ENCODE data around the gene MGME1.

The MGME1 gene

DNA sequence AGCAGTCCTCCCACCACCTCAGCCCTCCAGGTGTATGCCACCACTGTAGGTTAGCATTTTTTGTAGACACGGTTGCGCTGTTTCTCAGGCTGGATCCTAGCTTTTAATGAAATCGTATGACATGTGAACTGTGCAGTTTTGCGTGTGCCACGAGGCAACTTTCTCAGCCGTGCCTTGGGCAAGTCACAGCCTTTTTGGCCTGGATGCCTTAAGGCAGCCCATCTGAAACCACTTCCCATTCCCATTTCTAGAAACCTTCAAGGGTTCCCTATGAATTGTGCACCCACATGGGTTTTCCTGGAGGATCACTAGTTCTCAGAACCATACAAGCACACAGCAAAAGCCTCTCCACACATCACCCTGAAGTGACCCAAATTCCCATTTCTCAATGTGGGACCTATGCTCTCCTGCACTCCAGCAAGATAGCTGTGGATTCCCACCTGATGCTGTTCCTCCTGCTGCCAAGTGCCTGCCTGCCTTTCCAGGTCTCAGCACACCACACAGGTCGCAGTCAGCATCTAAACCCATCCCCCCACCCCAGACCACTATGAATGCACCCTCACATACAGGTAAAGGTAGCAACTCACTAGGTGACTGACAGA is 29.1 kb upstream of the MGME1 start:
- DNase-seq = no peak

DNA sequence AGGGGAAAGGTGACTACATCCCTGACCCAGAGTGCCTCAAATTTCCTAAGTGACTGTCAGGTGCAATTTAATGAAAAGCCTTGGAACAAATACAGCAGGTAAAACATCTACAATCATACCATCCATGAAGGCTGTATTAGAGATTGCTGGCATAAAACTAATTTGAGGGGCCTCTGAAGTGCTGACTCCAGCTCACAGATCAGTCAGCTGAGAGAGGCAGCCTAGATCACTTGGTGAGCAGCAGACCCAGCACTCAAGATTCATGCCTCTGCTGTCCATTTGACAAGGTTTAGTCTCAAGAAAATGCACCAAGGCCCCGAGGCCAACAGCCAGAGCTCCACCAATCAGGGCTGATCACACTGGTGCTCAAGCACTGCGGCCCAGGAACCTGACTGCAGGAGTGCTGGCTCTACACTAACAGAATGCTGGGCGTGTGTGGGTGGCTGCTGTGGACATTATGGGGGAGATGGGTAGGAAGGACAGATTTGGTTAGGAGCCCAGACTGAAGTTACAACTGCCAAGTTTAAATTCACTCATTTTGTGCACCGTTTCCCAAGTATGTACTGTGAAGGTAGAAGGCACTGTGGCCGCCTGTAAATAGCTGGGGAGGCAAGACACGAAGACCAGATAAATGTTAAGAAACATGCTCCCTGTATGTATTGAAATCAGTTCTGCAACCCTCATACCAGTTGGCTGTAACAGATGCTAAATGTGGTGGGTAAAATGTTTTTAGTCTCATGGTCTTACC is 28.4 kb upstream of the MGME1 start:
- intact Hi-C loops (cut with DNase I) = no loop called here
- DNase-seq = no peak

More for the DNA sequence above, 29.1 kb upstream of the MGME1 start:
- intact Hi-C loops (cut with DNase I) = no loop called here

DNA sequence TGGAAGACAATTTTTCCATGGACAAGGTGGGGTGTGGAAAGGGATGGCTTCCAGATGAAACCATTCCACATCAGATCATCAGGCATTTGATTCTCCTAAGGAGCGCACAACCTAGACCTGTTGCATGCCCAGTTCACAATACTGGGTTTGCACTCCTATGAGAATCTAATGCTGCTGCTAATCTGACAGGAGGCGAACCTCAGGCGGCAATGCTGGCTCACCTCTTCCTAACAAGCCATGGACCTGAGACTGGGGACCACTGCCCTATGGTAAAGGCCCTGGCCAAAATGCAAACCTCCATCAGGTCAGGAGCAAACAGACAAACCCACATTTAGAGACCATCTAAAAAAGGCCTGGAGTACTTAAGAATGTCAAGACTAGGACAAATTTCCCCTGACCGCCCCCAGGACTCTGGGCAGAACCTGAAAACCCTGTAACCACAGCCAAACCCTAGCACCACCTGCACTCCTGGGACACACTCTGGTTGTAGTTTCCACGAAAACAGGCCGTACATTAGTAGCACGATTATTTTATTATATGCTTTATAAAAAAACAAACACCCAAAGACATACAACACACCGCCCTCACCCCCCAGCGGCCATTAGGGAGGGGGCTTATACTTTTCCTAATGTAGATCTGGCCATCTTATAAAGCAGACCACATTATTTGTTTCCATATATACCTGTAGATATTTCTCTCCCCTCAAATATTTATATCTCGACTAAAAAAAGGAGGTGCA is 27.6 kb upstream of the MGME1 start:
- intact Hi-C loops (cut with DNase I) = no loop called here
- no peak for DNase-seq

DNA sequence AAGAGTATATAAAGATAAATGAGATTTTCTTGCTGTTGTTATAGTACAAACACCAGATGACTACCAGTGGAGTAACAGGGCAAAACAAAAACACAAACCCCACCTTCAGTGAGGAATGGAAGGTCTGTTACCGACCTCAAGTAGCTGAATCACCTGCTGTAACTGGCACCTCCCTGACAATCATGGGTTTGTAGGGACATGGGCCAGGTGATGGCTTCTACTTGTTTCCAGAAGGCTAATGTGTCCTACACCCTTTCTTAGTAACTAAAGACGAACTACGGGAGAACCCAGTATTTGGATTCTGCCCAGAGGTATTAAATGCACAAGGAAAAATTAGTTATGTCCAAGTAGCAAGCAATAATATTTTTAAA is 27.0 kb upstream of the MGME1 start:
- DNase-seq = no peak
- intact Hi-C loops (cut with DNase I) = no loop called here

DNA sequence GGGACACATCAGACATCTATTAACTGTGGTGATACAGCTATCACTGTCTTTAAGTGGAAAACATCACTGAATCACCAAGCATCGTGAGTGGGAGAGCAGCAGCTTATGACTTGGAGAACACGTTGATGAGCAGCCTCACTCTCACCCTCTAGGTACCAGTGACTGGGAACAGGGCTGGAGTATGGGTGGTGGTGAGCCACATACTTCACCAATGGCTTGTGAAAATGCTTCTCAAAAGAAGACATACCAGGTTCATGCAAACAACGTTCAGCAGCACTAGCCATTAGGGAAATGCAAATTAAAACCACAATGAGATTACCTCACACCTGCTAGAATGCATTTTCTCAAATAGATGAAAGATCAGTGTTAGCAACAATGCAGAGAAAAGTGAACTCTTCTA is 25.5 kb upstream of the MGME1 start:
- peak in 29 of 42 donors; percentile 11 to 87 (median 47) for DNase-seq
- intact Hi-C loops (cut with DNase I) = no loop called here

DNA sequence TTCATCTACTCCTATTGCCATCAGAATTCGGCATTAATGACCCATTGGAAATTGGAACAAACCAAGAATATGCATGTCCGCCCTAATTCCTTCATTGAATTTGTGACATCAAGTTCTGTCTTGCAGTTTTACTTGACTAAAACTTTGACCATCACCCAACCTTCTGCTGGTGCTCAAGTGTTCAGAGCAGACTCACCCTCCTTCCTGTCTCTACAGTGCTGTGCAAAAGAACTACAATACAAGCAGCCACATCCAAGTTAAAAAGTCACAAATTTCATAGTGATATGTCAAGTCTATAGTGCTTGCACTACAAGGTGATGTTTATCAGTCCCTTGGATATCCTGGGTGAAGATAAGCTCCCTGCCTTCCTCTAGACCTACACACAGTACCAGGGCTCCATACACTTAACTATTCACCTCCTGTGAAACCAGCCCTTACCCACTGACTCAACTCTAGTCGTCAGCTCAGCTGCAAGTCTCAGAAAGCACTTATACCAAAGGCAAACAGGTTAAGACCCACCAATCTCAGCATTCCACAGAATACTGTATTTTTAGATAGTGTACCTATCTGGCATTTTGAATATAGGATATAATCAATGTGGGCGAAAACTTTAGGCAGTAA is 23.9 kb upstream of the MGME1 start:
- DNase-seq = no peak
- intact Hi-C loops (cut with DNase I) = no loop called here

DNA sequence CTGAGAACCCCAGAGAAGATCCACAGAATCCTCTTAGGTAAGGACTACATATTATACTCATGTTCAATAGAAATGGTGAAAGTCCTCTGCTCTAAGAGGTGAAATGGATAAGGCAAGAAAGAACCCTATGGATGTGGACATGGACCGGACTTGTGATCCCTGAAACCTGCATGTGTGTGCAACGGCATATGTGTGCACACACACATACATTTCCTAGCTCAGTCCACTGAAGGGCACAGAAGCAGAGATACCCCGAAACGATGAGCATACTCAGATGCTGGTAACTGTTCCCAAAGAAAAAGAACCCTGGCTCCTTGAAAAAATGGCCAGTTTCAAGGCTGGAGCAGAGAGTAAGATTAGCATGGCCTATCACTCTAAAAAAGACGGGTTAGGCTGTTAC is 22.8 kb upstream of the MGME1 start:
- intact Hi-C loops (cut with DNase I) = no loop called here
- no peak for DNase-seq

DNA sequence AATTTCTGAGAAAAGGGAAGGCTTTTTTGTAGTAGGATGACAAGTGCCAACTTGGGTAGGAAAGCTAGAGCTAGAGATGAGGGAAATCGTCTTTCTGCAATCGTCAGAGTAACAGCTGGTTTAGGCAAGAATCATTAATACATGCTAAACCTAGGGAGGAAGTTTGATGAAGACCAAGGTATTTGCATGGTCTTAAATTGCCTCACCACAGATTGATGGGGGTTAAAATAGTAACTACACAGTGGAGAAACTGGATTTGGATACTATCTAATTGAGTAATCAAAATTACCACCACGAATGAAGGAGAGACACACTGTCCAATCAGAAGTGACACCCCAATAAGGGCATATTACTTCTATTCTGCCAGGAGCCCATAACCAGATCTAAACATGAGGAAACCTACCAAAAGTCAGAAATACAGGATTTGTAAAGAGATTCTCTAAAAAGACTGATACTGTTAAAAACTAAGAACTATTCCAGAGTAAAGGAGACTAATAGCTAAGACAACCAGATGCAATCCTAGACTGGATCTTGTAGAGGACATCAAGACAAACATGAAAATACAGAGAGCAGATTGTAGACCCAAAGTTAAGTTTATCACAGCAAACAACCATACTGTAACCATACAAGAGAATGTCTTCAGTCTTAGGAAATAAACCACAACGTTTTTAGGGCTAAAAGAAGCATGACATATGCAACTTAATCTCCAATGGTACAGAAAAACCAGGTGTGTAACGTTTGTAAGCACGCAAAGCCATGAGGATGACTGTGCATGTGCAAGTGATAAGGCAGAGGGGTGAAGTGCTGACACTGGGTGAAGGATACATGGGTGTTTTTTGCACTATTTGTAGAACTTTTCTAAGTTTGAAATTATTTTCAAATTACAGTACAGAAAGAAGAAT is 22.0 kb upstream of the MGME1 start:
- intact Hi-C loops (cut with DNase I) = no loop called here

DNA sequence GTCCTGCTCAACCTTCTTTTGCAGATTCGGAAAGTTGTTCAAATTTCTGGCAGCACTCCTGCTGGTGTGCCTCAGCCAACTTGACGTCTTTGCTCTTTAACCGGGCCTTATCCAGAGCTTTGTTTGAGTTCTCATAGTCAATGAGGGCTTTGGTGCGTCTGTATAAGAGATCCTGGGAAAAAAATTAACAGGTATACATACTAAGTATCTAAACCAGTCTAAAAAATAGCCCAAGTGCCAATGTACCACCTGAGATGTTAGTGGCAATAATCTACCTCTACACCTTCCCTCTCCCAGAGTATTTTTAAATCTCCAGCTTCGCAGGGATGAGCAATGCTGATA is 21.4 kb upstream of the MGME1 start:
- no peak for DNase-seq
- intact Hi-C loops (cut with DNase I) = no loop called here

More for the DNA sequence above, 22.0 kb upstream of the MGME1 start:
- no peak for DNase-seq

DNA sequence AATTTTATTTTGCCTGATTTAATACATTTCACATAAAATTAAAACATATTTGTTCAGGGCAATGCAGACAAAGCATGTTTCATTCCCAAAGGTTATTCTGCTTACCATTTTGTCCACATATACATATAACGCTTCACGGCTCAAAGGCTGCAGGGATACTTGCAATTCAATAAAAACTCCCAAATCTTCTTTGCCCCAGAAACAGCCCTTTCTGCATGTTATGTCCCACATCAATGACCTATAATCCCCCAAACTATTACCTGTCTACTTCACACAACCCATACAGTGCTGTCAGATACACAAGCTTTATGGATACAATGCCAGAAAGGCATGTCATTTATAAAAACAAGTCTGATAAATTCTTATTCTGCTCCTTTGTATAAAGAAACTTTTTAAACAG is 20.4 kb upstream of the MGME1 start:
- intact Hi-C loops (cut with DNase I) = no loop called here
- DNase-seq = no peak

DNA sequence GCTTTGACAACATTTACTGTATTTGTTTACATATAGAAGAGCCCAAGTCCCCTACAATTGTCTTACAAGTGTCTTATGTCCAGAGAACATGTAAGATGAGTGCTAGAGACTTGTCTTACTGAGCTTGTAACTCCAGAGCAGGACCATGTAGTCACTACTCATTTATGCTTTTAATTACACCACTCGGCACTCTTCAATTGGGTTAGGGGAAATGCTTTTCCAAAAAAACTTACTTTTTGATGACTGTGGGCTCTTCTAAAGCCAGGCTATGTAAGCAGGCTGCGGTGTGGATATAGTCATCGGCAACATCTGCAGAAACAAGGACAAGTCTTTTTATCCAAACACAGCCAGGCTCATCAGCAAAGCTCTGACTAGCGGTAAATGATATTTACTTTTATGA is 18.9 kb upstream of the MGME1 start:
- DNase-seq = no peak
- intact Hi-C loops (cut with DNase I) = no loop called here

DNA sequence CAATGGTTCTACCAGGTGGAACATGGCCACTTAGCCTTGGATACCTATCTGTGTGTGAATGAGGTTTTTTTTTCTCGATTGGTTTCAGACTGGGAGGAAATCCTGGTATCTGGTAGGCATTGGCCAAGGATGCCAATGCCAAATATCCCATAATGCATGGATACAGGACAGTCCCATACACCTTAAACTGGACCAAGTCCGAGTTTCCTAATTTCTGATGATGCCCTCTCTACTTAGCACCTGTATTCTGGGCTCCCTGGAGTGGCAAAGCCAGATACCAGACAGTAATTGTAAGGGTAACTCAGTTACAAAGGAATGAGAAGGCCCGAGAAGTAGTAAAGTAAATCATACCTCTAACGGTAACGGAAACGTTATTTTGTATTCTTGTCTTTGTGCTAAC is 18.1 kb upstream of the MGME1 start:
- DNase-seq = no peak
- intact Hi-C loops (cut with DNase I) = no loop called here

DNA sequence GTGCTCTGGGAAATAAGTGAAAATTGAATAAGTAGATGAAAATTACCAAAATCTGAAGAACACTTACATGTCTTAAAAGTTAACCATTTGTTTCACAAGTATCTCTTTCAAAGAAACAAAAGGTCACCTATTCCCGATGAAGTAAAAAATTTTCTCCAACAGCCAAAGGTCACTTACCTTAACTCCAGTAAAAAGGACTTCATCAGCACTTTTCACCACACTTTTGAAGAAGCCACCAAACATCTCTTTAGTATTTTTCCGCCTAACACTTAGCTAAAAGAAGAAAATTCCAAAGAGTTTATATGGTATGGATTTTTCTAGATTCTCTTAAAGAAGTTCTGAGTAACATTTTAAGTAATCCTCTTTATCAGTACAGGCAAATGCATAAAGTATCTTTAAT is 17.5 kb upstream of the MGME1 start:
- intact Hi-C loops (cut with DNase I) = no loop called here
- DNase-seq = no peak

DNA sequence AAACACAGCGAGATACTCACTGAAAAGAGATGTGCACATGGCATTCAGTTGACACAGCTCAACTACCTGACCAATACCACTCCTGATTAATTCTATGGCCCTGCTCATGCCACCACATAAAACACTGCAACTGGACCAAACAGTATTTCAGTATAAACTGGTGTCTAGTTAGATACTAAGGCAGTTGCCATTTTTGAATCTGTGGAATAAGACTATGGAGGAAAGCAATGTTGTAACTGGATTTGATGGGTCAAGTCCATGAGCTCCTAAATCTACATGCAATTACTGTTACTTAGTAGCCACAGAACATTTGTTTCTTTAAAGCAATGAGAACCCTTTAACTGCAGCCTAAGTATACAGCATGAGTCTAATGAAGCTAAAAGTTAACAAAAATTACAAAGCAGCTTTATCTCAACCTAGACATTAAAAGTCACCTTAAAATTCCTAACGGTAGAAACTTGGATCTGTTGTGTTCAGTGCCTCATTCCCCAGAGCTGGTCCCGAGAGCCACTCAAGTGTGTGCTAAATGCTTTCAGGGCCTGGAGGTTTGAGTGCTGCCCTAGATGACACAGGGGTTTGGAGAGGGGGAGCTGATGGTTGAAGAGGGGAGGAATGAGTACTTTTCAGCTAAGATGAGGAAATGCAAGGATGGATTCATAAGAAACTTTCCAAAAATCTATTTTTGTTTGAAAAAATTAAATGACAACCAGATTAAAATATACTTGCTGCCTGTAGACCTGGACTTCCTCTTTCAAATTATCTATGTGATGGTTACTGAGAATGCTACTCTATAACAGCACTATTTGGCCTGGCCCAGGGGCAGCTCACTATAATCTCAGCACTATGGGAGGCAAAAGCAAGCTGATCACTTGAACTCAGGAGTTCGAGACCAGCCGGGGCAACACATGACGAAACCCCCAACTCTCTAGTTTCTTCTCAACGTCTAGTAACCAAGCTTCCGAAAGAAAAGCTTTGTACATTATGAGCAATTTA is 15.8 kb upstream of the MGME1 start:
- no peak for DNase-seq
- intact Hi-C loops (cut with DNase I) = no loop called here

DNA sequence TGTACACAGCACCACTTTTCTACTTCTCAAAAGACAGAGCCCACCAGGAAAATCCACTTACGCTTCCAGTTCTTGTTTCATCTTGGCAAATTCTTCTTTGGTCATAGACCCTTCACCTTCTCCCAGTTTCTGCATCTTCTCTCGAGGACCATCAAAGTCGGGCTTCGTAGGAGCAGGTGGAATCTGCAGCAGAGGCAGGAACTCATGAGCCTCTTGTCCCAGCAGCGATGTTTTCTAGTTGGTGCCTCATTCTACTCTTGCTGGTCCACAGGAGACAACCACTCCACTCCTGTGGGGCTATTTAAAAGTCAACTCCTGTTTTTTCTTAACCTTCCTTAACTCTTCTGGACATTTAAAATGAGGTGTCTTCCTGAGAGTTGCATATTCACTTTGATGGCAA is 14.9 kb upstream of the MGME1 start:
- intact Hi-C loops (cut with DNase I) = no loop called here
- DNase-seq = no peak

DNA sequence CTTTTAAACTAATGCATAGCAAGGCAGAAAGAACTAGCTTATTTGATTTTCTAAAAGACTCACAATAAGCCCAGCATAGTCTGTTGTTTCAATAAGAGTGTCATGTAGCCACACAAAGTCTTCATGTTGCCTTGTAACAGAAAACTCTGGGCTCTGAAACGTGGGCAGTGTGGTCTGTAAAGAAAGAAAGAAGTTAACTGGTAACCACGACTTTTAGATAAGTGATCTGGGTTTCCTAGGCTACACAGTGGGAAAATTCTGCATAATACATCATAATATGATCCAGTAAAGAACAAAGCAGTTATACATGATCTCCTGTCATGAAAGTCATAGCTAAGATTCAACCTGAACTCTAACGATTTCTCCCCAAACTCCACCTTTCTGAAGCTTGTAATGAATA is 13.5 kb upstream of the MGME1 start:
- intact Hi-C loops (cut with DNase I) = no loop called here
- no peak for DNase-seq

DNA sequence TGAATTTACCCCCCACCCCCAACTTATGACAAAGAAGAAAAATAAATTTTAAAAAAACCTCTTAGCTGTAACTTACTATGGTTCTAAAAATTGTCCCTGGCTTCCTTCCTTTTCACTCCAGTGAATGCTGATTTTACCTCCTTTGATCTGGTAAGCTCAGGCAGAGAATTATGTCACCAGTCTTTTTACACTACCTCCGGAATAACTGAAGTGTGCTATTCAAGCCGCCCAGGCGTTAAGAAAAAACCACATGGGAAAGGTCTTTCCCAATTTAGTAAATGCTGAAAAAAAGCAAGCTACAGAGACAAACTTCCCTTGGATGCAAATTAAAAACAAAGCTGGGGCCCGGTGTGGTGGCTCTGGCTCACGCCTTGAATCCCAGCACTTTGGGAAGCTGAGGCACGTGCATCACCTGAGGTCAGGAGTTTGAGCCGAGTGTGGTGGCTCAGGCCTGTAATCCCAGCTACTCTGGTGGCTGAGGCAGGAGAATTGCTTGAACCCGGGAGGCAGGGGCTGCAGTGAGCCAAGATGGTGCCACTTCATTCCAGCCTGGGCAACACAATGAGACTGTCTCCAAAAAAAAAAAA is 12.6 kb upstream of the MGME1 start:
- intact Hi-C loops (cut with DNase I) = no loop called here
- no peak for DNase-seq
